GM23338 (cell line): ENCODE results near the gene CACNA1H.

ENCODE experiments used
- CTCF ChIP-seq, 2 experiments: fragments of 200-600 bp in 1 of 2; sonication (generic) in 1 of 2; conservative IDR thresholded peaks; 2 replicates each; pipeline versions ENCODE4 v1.5.1 to v1.6.1; 2016 to 2017; ENCODE audit warnings: antibody characterized with exemption in 2 of 2, low read depth in 2 of 2, mild to moderate bottlenecking in 2 of 2, moderate library complexity in 1 of 2
- EZH2 ChIP-seq: fragments of 200-600 bp; sonication (generic); IDR thresholded peaks from one replicate; pipeline ENCODE4 v1.8.0; 2017; ENCODE audit warnings: antibody characterized with exemption, mild to moderate bottlenecking, low read depth; ENCODE audit not compliant: unreplicated experiment
- EZH2phosphoT487 ChIP-seq: fragments of 200-600 bp; sonication (generic); IDR thresholded peaks from one replicate; pipeline ENCODE4 v1.8.1; 2018; ENCODE audit warnings: antibody characterized with exemption; ENCODE audit not compliant: unreplicated experiment
- JUNB ChIP-seq: IDR thresholded peaks from one replicate; pipeline ENCODE4 v1.6.1; 2016; ENCODE audit warnings: antibody characterized with exemption; ENCODE audit not compliant: unreplicated experiment
- REST ChIP-seq: IDR thresholded peaks from one replicate; pipeline ENCODE4 v1.6.1; 2018; ENCODE audit warnings: antibody characterized with exemption; ENCODE audit not compliant: unreplicated experiment
- STAT1 ChIP-seq: IDR thresholded peaks from one replicate; pipeline ENCODE4 v1.6.1; 2016; ENCODE audit warnings: antibody characterized with exemption; ENCODE audit not compliant: unreplicated experiment
- TF ChIP-seq, protein P1 (sequence below): IDR thresholded peaks from 2 replicates; pipeline ENCODE4 v1.6.1; 2016; ENCODE audit warnings: antibody characterized with exemption

GRCh38 chr16:1135459-1135825 lies 17.5 kb upstream of the CACNA1H start:
- TF ChIP-seq EZH2 (no peak), CTCF (conservative IDR thresholded peaks at IDR 0.05; ENCODE audit: low read depth in 2 of 2) (no peak), REST (no peak), EZH2phosphoT487 (no peak), JUNB (no peak), STAT1 (no peak)
- TF ChIP-seq, protein P1, sequence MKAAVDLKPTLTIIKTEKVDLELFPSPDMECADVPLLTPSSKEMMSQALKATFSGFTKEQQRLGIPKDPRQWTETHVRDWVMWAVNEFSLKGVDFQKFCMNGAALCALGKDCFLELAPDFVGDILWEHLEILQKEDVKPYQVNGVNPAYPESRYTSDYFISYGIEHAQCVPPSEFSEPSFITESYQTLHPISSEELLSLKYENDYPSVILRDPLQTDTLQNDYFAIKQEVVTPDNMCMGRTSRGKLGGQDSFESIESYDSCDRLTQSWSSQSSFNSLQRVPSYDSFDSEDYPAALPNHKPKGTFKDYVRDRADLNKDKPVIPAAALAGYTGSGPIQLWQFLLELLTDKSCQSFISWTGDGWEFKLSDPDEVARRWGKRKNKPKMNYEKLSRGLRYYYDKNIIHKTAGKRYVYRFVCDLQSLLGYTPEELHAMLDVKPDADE, result no peak
